Mesenchymal stem cell (in vitro differentiated cells and primary cell): Measurements from ENCODE around the gene TSSK2.

ENCODE experiments used
- DNase-seq: peaks from one replicate; pipeline ENCODE4 v3.0.0-alpha.2; 2013
- H2AFZ ChIP-seq: one replicate; pipeline ENCODE4 v1.6.1; 2013; ENCODE audit warnings: low read depth, mild to moderate bottlenecking, control low read depth, inconsistent platforms, low read length, moderate library complexity
- H2AK5ac ChIP-seq: 2 replicates; pipeline ENCODE4 v1.6.1; 2013; ENCODE audit warnings: low read length, moderate library complexity, mild to moderate bottlenecking, inconsistent platforms; ENCODE audit not compliant: severe bottlenecking
- H2BK120ac ChIP-seq: one replicate; pipeline ENCODE4 v1.6.1; 2013; ENCODE audit warnings: low read depth, mild to moderate bottlenecking, inconsistent platforms, low read length, moderate library complexity
- H2BK12ac ChIP-seq, 2 experiments: one replicate each; pipeline ENCODE4 v1.6.1; 2013; ENCODE audit warnings: inconsistent platforms in 2 of 2, low read length in 2 of 2, mild to moderate bottlenecking in 2 of 2, moderate library complexity in 2 of 2, control low read depth in 1 of 2
- H2BK15ac ChIP-seq: one replicate; pipeline ENCODE4 v1.6.1; 2013; ENCODE audit warnings: mild to moderate bottlenecking, low read depth, inconsistent platforms; ENCODE audit not compliant: poor library complexity, severe bottlenecking
- H2BK5ac ChIP-seq: 2 replicates; pipeline ENCODE4 v1.6.1; 2013; ENCODE audit warnings: low read depth, mild to moderate bottlenecking, low read length, control low read depth, inconsistent platforms; ENCODE audit not compliant: poor library complexity, severe bottlenecking
- H3K14ac ChIP-seq, 2 experiments: one replicate each; pipeline ENCODE4 v1.6.1; 2013; ENCODE audit warnings: inconsistent platforms in 2 of 2, low read length in 2 of 2, control low read depth in 1 of 2, mild to moderate bottlenecking in 1 of 2, moderate library complexity in 1 of 2
- H3K18ac ChIP-seq, 2 experiments: one replicate each; pipeline ENCODE4 v1.6.1; 2013; ENCODE audit warnings: inconsistent platforms in 2 of 2, low read length in 2 of 2, control low read depth in 1 of 2, low read depth in 1 of 2, mild to moderate bottlenecking in 1 of 2
- H3K23ac ChIP-seq, 2 experiments: one replicate each; pipeline ENCODE4 v1.6.1; 2013; ENCODE audit warnings: inconsistent platforms in 2 of 2, low read length in 2 of 2, mild to moderate bottlenecking in 2 of 2, moderate library complexity in 2 of 2, control low read depth in 1 of 2
- H3K27ac ChIP-seq: 2 replicates; pipeline ENCODE4 v1.5.1; 2013; ENCODE audit warnings: mild to moderate bottlenecking, moderate library complexity, low read length, control low read depth, inconsistent platforms; ENCODE audit not compliant: poor library complexity, severe bottlenecking
- H3K27me3 ChIP-seq, 2 experiments: 2 replicates each; pipeline versions ENCODE4 v1.6.1 to v1.7.0; 2013; ENCODE audit warnings: low read length in 2 of 2, mild to moderate bottlenecking in 2 of 2, moderate library complexity in 2 of 2, control low read depth in 1 of 2, inconsistent platforms in 1 of 2; ENCODE audit not compliant: control insufficient read depth in 1 of 2, insufficient read depth in 1 of 2
- H3K36me3 ChIP-seq, 2 experiments: 2 replicates each; pipeline versions ENCODE4 v1.6.1 to v1.7.0; 2013; ENCODE audit warnings: low read length in 2 of 2, control low read depth in 1 of 2, inconsistent platforms in 1 of 2, low read depth in 1 of 2, mild to moderate bottlenecking in 1 of 2; ENCODE audit not compliant: insufficient read depth in 2 of 2, control insufficient read depth in 1 of 2
- H3K4ac ChIP-seq, 2 experiments: one replicate each; pipeline ENCODE4 v1.6.1; 2013; ENCODE audit warnings: inconsistent platforms in 2 of 2, low read length in 2 of 2, mild to moderate bottlenecking in 2 of 2, moderate library complexity in 2 of 2, control low read depth in 1 of 2, low read depth in 1 of 2
- H3K4me1 ChIP-seq: 2 replicates; pipeline ENCODE4 v1.6.1; 2013; ENCODE audit warnings: low read depth, low read length, control low read depth; ENCODE audit not compliant: control insufficient read depth, insufficient read depth
- H3K4me2 ChIP-seq: 2 replicates; pipeline ENCODE4 v1.6.1; 2013; ENCODE audit warnings: low read length, mild to moderate bottlenecking, inconsistent platforms; ENCODE audit not compliant: poor library complexity, severe bottlenecking
- H3K4me3 ChIP-seq, 2 experiments: 2 replicates each; pipeline versions ENCODE4 v1.5.1 to v1.7.0; 2013; ENCODE audit warnings: low read length in 2 of 2, mild to moderate bottlenecking in 2 of 2, control low read depth in 1 of 2, low read depth in 1 of 2; ENCODE audit not compliant: insufficient read depth in 1 of 2
- H3K79me1 ChIP-seq: replicated peaks from 2 replicates; pipeline ENCODE4 v1.6.1; 2013; ENCODE audit warnings: mild to moderate bottlenecking, control low read depth, low read length, inconsistent platforms; ENCODE audit not compliant: poor library complexity, severe bottlenecking
- H3K9ac ChIP-seq: 2 replicates; pipeline ENCODE4 v1.7.0; 2013; ENCODE audit warnings: mild to moderate bottlenecking, low read length, moderate library complexity
- H3K9me3 ChIP-seq: 2 replicates; pipeline ENCODE4 v1.7.0; 2013; ENCODE audit warnings: mild to moderate bottlenecking, low read length; ENCODE audit not compliant: control insufficient read depth
- H4K8ac ChIP-seq: one replicate; pipeline ENCODE4 v1.6.1; 2013; ENCODE audit warnings: inconsistent platforms, mild to moderate bottlenecking, low read length, moderate library complexity
- H4K91ac ChIP-seq: one replicate; pipeline ENCODE4 v1.6.1; 2013; ENCODE audit warnings: mild to moderate bottlenecking, low read length, inconsistent platforms
- WGBS: methylation state at CpG from one replicate; pipeline ENCODE4 v1.1.7; 2013; ENCODE audit warnings: mixed read lengths; 5-methylcytosine and 5-hydroxymethylcytosine counted together

The TSSK2 gene

DNA sequence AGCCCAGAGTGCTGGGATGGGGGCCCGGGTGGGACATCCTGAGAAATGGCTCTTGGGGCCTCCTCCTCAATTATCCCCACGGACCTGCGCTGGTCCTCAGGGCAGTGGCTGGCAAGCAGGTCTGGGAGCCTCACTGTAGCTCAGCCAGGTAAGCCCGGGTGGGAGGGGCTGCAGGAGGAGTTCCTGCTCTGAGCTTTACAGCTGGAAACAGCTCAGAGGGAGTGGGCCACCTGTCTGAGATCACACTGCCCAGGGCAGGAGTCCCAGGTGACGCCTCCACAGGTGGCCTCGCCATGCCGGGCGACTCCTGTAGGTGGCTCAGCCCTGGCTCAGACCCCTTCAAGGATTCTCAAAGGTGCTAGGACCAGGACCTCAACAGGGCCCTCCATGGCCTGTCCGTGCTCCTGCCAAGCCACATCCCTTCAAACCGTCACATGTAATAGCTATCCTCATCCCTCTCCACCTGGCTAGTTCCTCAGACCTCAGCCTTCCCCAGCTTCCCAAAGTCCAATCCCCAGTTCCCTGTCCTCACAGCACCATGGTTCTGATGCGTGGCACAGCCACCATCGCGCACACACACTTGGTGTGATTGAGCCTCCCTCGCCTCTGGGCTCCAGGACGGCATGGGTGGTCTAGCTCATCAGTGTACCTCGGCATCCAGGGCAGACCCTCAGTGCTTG lies 3.6 kb upstream of the TSSK2 start:
- Histone ChIP-seq H2BK12ac (no peak overlapping the region), H3K4me3 (no peak overlapping the region), H3K9me3 (no peaks in the 10 kb centered on the region), H4K91ac (no peak overlapping the region), H3K18ac (no peak overlapping the region), H3K27ac (no peak overlapping the region), H3K9ac (no peak overlapping the region), H2AK5ac (no peak overlapping the region), H3K36me3 (peaks cover 9 to 18% of the 10 kb centered on the region in 2 experiments), H3K23ac (no peak overlapping the region), H2BK15ac (no peak overlapping the region), H2AFZ (no peak overlapping the region), H3K27me3 (peaks cover 0 to 4% of the 10 kb centered on the region in 2 experiments), H2BK5ac (no peak overlapping the region), H3K4me1 (peaks cover 5% of the 10 kb centered on the region), H3K4me2 (no peak overlapping the region), H3K4ac (no peak overlapping the region), H2BK120ac (no peak overlapping the region), H3K14ac (no peak overlapping the region), H3K79me1 (no peaks in the 10 kb centered on the region), H4K8ac (no peak overlapping the region)
- DNase-seq: no peak
- WGBS: 90% methylated on average over 16 of the region's 16 CpGs

DNA sequence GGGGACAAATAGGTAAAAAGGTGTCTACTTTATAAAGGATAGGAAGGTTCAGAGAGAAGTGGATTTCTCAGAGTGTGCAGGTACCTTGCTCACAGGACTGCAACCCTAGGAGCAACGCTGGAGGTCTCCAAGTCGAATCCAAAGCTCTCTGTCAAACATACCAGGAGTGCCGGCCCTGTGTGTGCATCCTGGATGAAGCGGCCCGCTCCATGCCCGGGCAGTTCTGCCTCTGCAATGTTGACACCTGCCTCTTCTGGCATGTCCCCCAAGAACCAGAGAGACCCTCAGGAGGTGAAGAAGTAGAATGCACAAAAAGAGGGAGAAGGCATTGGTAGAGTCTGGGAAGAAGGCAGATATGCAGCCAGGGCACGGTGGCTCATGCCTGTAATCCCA lies 3.1 kb upstream of the TSSK2 start:
- no peak overlapping the region for H3K14ac ChIP-seq
- H3K27ac ChIP-seq: no peak overlapping the region
- 92% methylated on average over 7 of the region's 7 CpGs for WGBS
- no peak overlapping the region for H2AFZ ChIP-seq
- H3K4ac ChIP-seq: no peak overlapping the region
- H4K91ac ChIP-seq: no peak overlapping the region
- H2BK15ac ChIP-seq: no peak overlapping the region
- H2BK5ac ChIP-seq: no peak overlapping the region
- H3K4me2 ChIP-seq: no peak overlapping the region
- H2BK12ac ChIP-seq: no peak overlapping the region
- no peak overlapping the region for H3K9ac ChIP-seq
- H3K18ac ChIP-seq: no peak overlapping the region
- no peak for DNase-seq
- peaks cover 2% of the 10 kb centered on the region for H3K79me1 ChIP-seq
- no peak overlapping the region for H2AK5ac ChIP-seq
- peaks cover under 1% of the 10 kb centered on the region for H3K4me1 ChIP-seq
- H3K9me3 ChIP-seq: no peaks in the 10 kb centered on the region
- H3K36me3 ChIP-seq: peaks cover 14 to 23% of the 10 kb centered on the region in 2 experiments
- H3K23ac ChIP-seq: no peak overlapping the region
- H3K27me3 ChIP-seq: peaks cover 0 to 4% of the 10 kb centered on the region in 2 experiments
- H4K8ac ChIP-seq: no peak overlapping the region
- no peak overlapping the region for H3K4me3 ChIP-seq
- no peak overlapping the region for H2BK120ac ChIP-seq

GRCh38 chr22:19128946-19129727 lies 2.0 kb upstream of the TSSK2 start:
- H3K36me3 ChIP-seq: peaks cover 25 to 34% of the 10 kb centered on the region in 2 experiments
- no peak overlapping the region for H3K27ac ChIP-seq
- H4K8ac ChIP-seq: no peak overlapping the region
- 95% methylated on average over 7 of the region's 7 CpGs for whole genome bisulfite sequencing
- no peak overlapping the region for H3K18ac ChIP-seq
- H3K79me1 ChIP-seq: peaks cover 10% of the 10 kb centered on the region
- H2AFZ ChIP-seq: no peak overlapping the region
- no peaks in the 10 kb centered on the region for H3K4me1 ChIP-seq
- H3K4me3 ChIP-seq: no peak overlapping the region
- H4K91ac ChIP-seq: no peak overlapping the region
- no peak overlapping the region for H2BK5ac ChIP-seq
- peaks cover 0 to 4% of the 10 kb centered on the region in 2 experiments for H3K27me3 ChIP-seq
- H3K9ac ChIP-seq: no peak overlapping the region
- no peaks in the 10 kb centered on the region for H3K9me3 ChIP-seq
- H3K4me2 ChIP-seq: no peak overlapping the region
- H3K14ac ChIP-seq: no peak overlapping the region
- H2BK120ac ChIP-seq: no peak overlapping the region
- H2AK5ac ChIP-seq: no peak overlapping the region
- H2BK15ac ChIP-seq: no peak overlapping the region
- H2BK12ac ChIP-seq: no peak overlapping the region
- DNase-seq: no peak
- no peak overlapping the region for H3K23ac ChIP-seq
- H3K4ac ChIP-seq: no peak overlapping the region

- H3K9me3 ChIP-seq: no peaks in the 10 kb centered on the region
- H3K4me3 ChIP-seq: no peak overlapping the region
- H3K4me2 ChIP-seq: no peak overlapping the region
- peaks cover 0 to 4% of the 10 kb centered on the region in 2 experiments for H3K27me3 ChIP-seq
- no peak overlapping the region for H3K14ac ChIP-seq
- peaks cover 33 to 42% of the 10 kb centered on the region in 2 experiments for H3K36me3 ChIP-seq
- no peak overlapping the region for H4K8ac ChIP-seq
- H3K4me1 ChIP-seq: no peaks in the 10 kb centered on the region
- no peak overlapping the region for H4K91ac ChIP-seq
- no peak overlapping the region for H3K18ac ChIP-seq
- H2BK15ac ChIP-seq: no peak overlapping the region
- no peak overlapping the region for H3K9ac ChIP-seq
- H2AFZ ChIP-seq: no peak overlapping the region
- no peak overlapping the region for H2BK5ac ChIP-seq
- DNase-seq: no peak
- no peak overlapping the region for H3K4ac ChIP-seq
- no peak overlapping the region for H2BK120ac ChIP-seq
- H2BK12ac ChIP-seq: no peak overlapping the region
- 92% methylated on average over 8 of the region's 8 CpGs for WGBS
- H3K79me1 ChIP-seq: peaks cover 12% of the 10 kb centered on the region
- H3K27ac ChIP-seq: no peak overlapping the region
- H2AK5ac ChIP-seq: no peak overlapping the region
- H3K23ac ChIP-seq: no peak overlapping the region
Measured at GRCh38 chr22:19129871-19130270, 1.2 kb upstream of the TSSK2 start.
